GM23338 (cell line): ENCODE measurements around the gene PCDHGB1. TPM values are rescaled to one million over a fixed set of nuclear protein-coding genes. Genes with fewer than 3 reads are reported as not detected.
"Not testable (repeated sequence)": the region's sequence is repeated elsewhere in the genome, so short reads cannot be mapped to it uniquely, and the experiment has no call there.

Experiments
- ATAC-seq: fragments of 200-7000 bp; cut with Tn5 transposase; 3 replicates; pipeline ENCODE4 v1.9.1; 2020
- DNase-seq: peaks from one replicate; pipeline ENCODE4 v3.0.0-alpha.2; 2015; ENCODE audit warnings: low spot score
- H2AFZ ChIP-seq: fragments of 200-600 bp; sonication (generic); 2 replicates; pipeline ENCODE4 v1.8.0; 2016; ENCODE audit warnings: antibody characterized with exemption, mild to moderate bottlenecking, moderate library complexity
- H3F3A ChIP-seq: fragments of 200-600 bp; sonication (generic); replicated peaks from 2 replicates; pipeline ENCODE4 v1.8.0; 2017; ENCODE audit warnings: antibody characterized with exemption, mixed run types, low read depth
- H3K27ac ChIP-seq: fragments of 200-600 bp; sonication (generic); 2 replicates; pipeline ENCODE4 v1.6.1; 2016; ENCODE audit warnings: low read depth
- H3K27me3 ChIP-seq: fragments of 200-600 bp; sonication (generic); 2 replicates; pipeline ENCODE4 v1.8.0; 2016; ENCODE audit warnings: mild to moderate bottlenecking, mixed run types, moderate library complexity; ENCODE audit not compliant: insufficient read depth
- H3K36me3 ChIP-seq: fragments of 200-600 bp; sonication (generic); 2 replicates; pipeline ENCODE4 v1.8.0; 2016; ENCODE audit warnings: mild to moderate bottlenecking; ENCODE audit not compliant: insufficient read depth
- H3K4me1 ChIP-seq: fragments of 200-600 bp; sonication (generic); 2 replicates; pipeline ENCODE4 v1.8.0; 2016; ENCODE audit warnings: mild to moderate bottlenecking, moderate library complexity; ENCODE audit not compliant: insufficient read depth
- H3K4me2 ChIP-seq: fragments of 200-600 bp; sonication (generic); 2 replicates; pipeline ENCODE4 v1.7.1; 2017; ENCODE audit warnings: mixed run types
- H3K4me3 ChIP-seq: fragments of 200-600 bp; sonication (generic); 2 replicates; pipeline ENCODE4 v1.6.1; 2016; ENCODE audit warnings: mixed run types
- H3K79me2 ChIP-seq: fragments of 200-600 bp; sonication (generic); replicated peaks from 2 replicates; pipeline ENCODE4 v1.8.0; 2017; ENCODE audit warnings: mild to moderate bottlenecking; ENCODE audit not compliant: insufficient read depth
- H3K9me2 ChIP-seq: fragments of 200-600 bp; sonication (generic); 2 replicates; pipeline ENCODE4 v1.8.0; 2017; ENCODE audit not compliant: insufficient read depth
- H4K20me1 ChIP-seq: fragments of 200-600 bp; sonication (generic); replicated peaks from 2 replicates; pipeline ENCODE4 v1.8.0; 2017; ENCODE audit warnings: mild to moderate bottlenecking; ENCODE audit not compliant: insufficient read depth
- H3K27ac Mint-ChIP-seq: 2 replicates; pipeline ENCODE4 v1.8.0; 2020; ENCODE audit warnings: inconsistent platforms, mild to moderate bottlenecking, moderate library complexity, mixed read lengths
- H3K27me3 Mint-ChIP-seq: 3 replicates; pipeline ENCODE4 v1.8.0; 2022; ENCODE audit warnings: low read depth, mild to moderate bottlenecking, moderate library complexity, mixed read lengths, inconsistent platforms; ENCODE audit not compliant: insufficient read depth, poor library complexity
- H3K36me3 Mint-ChIP-seq: 3 replicates; pipeline ENCODE4 v1.8.0; 2021; ENCODE audit warnings: low read depth, mild to moderate bottlenecking, inconsistent platforms, moderate library complexity, mixed read lengths
- H3K4me1 Mint-ChIP-seq: 3 replicates; pipeline ENCODE4 v1.8.0; 2020; ENCODE audit warnings: mild to moderate bottlenecking, inconsistent platforms, mixed read lengths
- H3K4me3 Mint-ChIP-seq: 3 replicates; pipeline ENCODE4 v1.8.0; 2021; ENCODE audit warnings: moderate library complexity, mild to moderate bottlenecking, inconsistent platforms, mixed read lengths
- H3K9me3 Mint-ChIP-seq: 3 replicates; pipeline ENCODE4 v1.8.0; 2020; ENCODE audit warnings: moderate library complexity, mild to moderate bottlenecking, inconsistent platforms, mixed read lengths
- EZH2 ChIP-seq: fragments of 200-600 bp; sonication (generic); IDR thresholded peaks from one replicate; pipeline ENCODE4 v1.8.0; 2017; ENCODE audit warnings: antibody characterized with exemption, mild to moderate bottlenecking, low read depth; ENCODE audit not compliant: unreplicated experiment
- NANOG ChIP-seq: IDR thresholded peaks from 2 replicates; pipeline ENCODE4 v1.6.1; 2016; ENCODE audit warnings: antibody characterized with exemption, borderline replicate concordance
- POLR2AphosphoS5 ChIP-seq: IDR thresholded peaks from 2 replicates; pipeline ENCODE4 v1.6.1; 2016; ENCODE audit warnings: antibody characterized with exemption, low read depth
- ZNF114 ChIP-seq: fragments of 250-450 bp; sonication (Bioruptor Pico); IDR thresholded peaks from 2 replicates; pipeline ENCODE4 v1.5.0; 2020; ENCODE audit warnings: mild to moderate bottlenecking, moderate library complexity
- ZNF331 ChIP-seq: fragments of 250-450 bp; sonication (Bioruptor Pico); IDR thresholded peaks from 2 replicates; pipeline ENCODE4 v1.5.0; 2020; ENCODE audit warnings: low read depth, mild to moderate bottlenecking, moderate library complexity
- polyA plus RNA-seq: library from polyadenylated mRNA; unstranded; fragments of >200 nt; fragmentation: Nextera tagmentation; extraction: Ambion mirVana; gene quantifications from 2 replicates; pipeline ENCODE4 v1.2.1, GENCODE V29; 2016
- total RNA-seq: library from RNA; depleted of rRNA; stranded (reverse); fragments of >200 nt; shearing (Covaris generic); gene quantifications from 2 replicates; pipeline ENCODE4 v1.2.3, GENCODE V29; 2014
- TF ChIP-seq, protein P1 (sequence below): IDR thresholded peaks from 2 replicates; pipeline ENCODE4 v1.6.1; 2016; ENCODE audit warnings: antibody characterized with exemption
- TF ChIP-seq, protein P2 (sequence below), 2 experiments: fragments of 200-600 bp in 1 of 2; sonication (generic) in 1 of 2; conservative IDR thresholded peaks; 2 replicates each; pipeline versions ENCODE4 v1.5.1 to v1.6.1; 2016 to 2017; ENCODE audit warnings: antibody characterized with exemption in 2 of 2, low read depth in 2 of 2, mild to moderate bottlenecking in 2 of 2, moderate library complexity in 1 of 2

Gene PCDHGB1
- total and polyA plus RNA-seq, 2 experiments from 2014 or later = 0.74 to 9.1 TPM

DNA sequence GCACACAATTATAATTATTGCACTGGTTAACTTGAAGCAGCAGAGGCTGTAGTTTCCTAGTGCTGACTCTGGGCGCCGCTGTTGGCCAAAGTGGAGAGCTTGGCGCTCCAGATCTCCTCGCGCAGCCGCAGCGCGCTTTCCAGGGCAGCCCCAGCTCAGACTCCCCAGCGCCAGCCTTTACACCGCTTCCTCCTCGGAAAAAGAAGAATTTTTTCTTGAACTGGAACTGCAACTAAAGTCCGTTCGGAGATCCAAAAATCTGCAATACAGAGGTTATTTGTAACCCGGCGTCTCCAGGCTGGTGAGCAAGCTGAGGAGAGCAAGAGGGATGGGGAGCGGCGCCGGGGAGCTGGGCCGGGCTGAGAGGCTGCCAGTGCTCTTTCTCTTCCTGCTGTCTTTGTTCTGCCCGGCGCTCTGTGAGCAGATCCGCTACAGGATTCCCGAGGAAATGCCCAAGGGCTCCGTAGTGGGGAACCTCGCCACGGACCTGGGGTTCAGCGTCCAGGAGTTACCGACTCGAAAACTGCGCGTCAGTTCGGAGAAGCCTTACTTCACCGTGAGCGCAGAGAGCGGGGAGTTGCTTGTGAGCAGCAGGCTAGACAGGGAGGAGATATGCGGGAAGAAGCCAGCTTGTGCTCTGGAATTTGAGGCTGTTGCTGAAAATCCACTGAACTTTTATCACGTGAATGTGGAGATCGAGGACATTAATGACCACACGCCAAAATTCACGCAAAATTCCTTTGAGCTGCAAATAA is 37.8 kb downstream of the PCDHGB1 start, which contains the start of gene PCDHGB4:
Gene PCDHGB4, plus strand, starts transcription at position 142 of the 755 bp plus-strand sequence. Its CDS starts 187 bp downstream, at position 329.
- peak within 1 kb of the TSS; percentile 67 for H3K4me2 ChIP-seq
- peak; percentile 92 for ATAC-seq
- H3K27ac Mint-ChIP-seq = not testable (repeated sequence)

DNA sequence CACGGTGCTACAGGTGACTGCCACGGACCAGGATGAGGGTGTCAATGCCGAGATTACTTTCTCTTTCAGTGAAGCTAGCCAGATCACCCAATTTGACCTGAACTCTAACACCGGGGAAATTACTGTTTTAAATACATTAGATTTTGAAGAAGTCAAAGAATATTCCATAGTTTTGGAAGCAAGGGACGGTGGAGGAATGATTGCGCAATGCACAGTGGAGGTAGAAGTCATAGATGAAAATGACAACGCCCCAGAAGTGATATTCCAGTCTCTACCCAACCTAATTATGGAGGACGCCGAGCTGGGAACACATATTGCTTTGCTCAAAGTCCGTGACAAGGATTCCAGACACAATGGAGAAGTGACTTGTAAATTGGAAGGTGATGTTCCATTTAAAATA is 38.8 kb downstream of the PCDHGB1 start:
- Histone ChIP-seq H3K4me2 (no peak overlapping the region), H2AFZ (no peak overlapping the region), H3K27ac (no peak overlapping the region), H3F3A (no peaks in the 10 kb centered on the region), H3K4me3 (no peak overlapping the region), H3K36me3 (peaks cover 7% of the 10 kb centered on the region; the same call in 1 of the 2 replicates), H4K20me1 (no peaks in the 10 kb centered on the region), H3K79me2 (0 out of 2 replicates have a peak, but pooled peaks cover 5% of the 10 kb centered on the region), H3K9me2 (no peaks in the 10 kb centered on the region), H3K27me3 (peaks cover 7% of the 10 kb centered on the region; the same call in 1 of the 2 replicates), H3K4me1 (0 out of 2 replicates have a peak, but pooled peaks cover 5% of the 10 kb centered on the region)
- no peak for DNase-seq
- no peak for TF ChIP-seq ZNF331
- TF ChIP-seq ZNF114 (CRISPR knock-in tag) = no peak
- TF ChIP-seq EZH2 = no peak
- TF ChIP-seq, protein P1, sequence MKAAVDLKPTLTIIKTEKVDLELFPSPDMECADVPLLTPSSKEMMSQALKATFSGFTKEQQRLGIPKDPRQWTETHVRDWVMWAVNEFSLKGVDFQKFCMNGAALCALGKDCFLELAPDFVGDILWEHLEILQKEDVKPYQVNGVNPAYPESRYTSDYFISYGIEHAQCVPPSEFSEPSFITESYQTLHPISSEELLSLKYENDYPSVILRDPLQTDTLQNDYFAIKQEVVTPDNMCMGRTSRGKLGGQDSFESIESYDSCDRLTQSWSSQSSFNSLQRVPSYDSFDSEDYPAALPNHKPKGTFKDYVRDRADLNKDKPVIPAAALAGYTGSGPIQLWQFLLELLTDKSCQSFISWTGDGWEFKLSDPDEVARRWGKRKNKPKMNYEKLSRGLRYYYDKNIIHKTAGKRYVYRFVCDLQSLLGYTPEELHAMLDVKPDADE = no peak
- no peak for TF ChIP-seq NANOG
- Mint-ChIP-seq H3K9me3 (peaks cover 89% of the 10 kb centered on the region), H3K27ac (no peak overlapping the region), H3K4me1 (no peaks in the 10 kb centered on the region; the same call in 2 of the 3 replicates), H3K27me3 (peaks cover 6% of the 10 kb centered on the region), H3K36me3 (peaks cover 74% of the 10 kb centered on the region), H3K4me3 (peak overlapping the region; percentile 11; the same call in 1 of the 3 replicates)
- ATAC-seq = no peak

More for the DNA sequence above, 37.8 kb downstream of the PCDHGB1 start, which contains the start of gene PCDHGB4:
- TF ChIP-seq, protein P2, sequence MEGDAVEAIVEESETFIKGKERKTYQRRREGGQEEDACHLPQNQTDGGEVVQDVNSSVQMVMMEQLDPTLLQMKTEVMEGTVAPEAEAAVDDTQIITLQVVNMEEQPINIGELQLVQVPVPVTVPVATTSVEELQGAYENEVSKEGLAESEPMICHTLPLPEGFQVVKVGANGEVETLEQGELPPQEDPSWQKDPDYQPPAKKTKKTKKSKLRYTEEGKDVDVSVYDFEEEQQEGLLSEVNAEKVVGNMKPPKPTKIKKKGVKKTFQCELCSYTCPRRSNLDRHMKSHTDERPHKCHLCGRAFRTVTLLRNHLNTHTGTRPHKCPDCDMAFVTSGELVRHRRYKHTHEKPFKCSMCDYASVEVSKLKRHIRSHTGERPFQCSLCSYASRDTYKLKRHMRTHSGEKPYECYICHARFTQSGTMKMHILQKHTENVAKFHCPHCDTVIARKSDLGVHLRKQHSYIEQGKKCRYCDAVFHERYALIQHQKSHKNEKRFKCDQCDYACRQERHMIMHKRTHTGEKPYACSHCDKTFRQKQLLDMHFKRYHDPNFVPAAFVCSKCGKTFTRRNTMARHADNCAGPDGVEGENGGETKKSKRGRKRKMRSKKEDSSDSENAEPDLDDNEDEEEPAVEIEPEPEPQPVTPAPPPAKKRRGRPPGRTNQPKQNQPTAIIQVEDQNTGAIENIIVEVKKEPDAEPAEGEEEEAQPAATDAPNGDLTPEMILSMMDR (conservative IDR thresholded peaks at IDR 0.05; ENCODE audit: low read depth in 2 of 2) = peak; percentile 72 to 75
- peak; percentile 14; the same call in 1 of the 2 replicates for TF ChIP-seq POLR2AphosphoS5
- H2AFZ ChIP-seq, H3K4me1 Mint-ChIP-seq, H3K36me3 ChIP-seq, H3K27me3 Mint-ChIP-seq, H3K79me2 ChIP-seq, H3F3A ChIP-seq, H4K20me1 ChIP-seq, H3K9me2 ChIP-seq, H3K27ac ChIP-seq, H3K27me3 ChIP-seq, H3K4me1 ChIP-seq: not testable (repeated sequence)
- Mint-ChIP-seq H3K36me3 (peaks cover 74% of the 10 kb centered on the region), H3K4me3 (peak within 1 kb of the TSS; percentile 72), H3K9me3 (peaks cover 89% of the 10 kb centered on the region)
- H3K4me3 ChIP-seq = peak within 1 kb of the TSS; percentile 52
- DNase-seq = peak; percentile 81
